Lung microvascular endothelial cell (primary cell): ENCODE results near the gene ABAT. TPM values are rescaled to one million over a fixed set of nuclear protein-coding genes. Genes with fewer than 3 reads are reported as not detected.

Source experiments
- DNase-seq, 2 donors: peaks; one replicate each; pipeline versions ENCODE4 v3.0.0 to v3.0.0-alpha.2; 2010; ENCODE audit warnings: low read depth in 2 of 2
- total RNA-seq: library from RNA; depleted of rRNA; stranded (reverse); fragments of >200 nt; gene quantifications from 2 replicates; pipeline ENCODE4 v1.2.1, GENCODE V29; 2014

ABAT gene
- total RNA-seq, 1 donor from 2014 or later: 1.6 TPM

- DNase-seq: no peak
Observed at GRCh38 chr16:8649829-8650554, 24.4 kb upstream of the ABAT start.

GRCh38 chr16:8651958-8652357 lies 22.5 kb upstream of the ABAT start:
- DNase-seq: peak; percentile 22 to 49

GRCh38 chr16:8655184-8655717 lies 19.2 kb upstream of the ABAT start:
- DNase-seq: peak; percentile 53 to 56

- DNase-seq: no peak
Observed at GRCh38 chr16:8656376-8656775, 18.0 kb upstream of the ABAT start.

- DNase-seq: peak; percentile 69 to 79
Observed at GRCh38 chr16:8660841-8661301, 13.5 kb upstream of the ABAT start.

- DNase-seq: no peak
Observed at GRCh38 chr16:8661703-8662102, 12.7 kb upstream of the ABAT start.

GRCh38 chr16:8663192-8664089 lies 11.0 kb upstream of the ABAT start:
- DNase-seq: no peak

- DNase-seq: no peak
Observed at GRCh38 chr16:8665529-8665928, 8.9 kb upstream of the ABAT start.

- DNase-seq: no peak
Observed at GRCh38 chr16:8667492-8667891, 6.9 kb upstream of the ABAT start.

- no peak for DNase-seq
Observed at GRCh38 chr16:8668113-8668512, 6.3 kb upstream of the ABAT start.

GRCh38 chr16:8669481-8669880 lies 4.9 kb upstream of the ABAT start:
- no peak for DNase-seq

- no peak for DNase-seq
Observed at GRCh38 chr16:8670014-8670560, 4.3 kb upstream of the ABAT start.

- DNase-seq: no peak
Observed at GRCh38 chr16:8673611-8674412, 605 bp upstream of the ABAT start.

- DNase-seq: no peak
Observed at GRCh38 chr16:8675183-8676159, 1.1 kb downstream of the ABAT start.

- DNase-seq: no peak
Observed at GRCh38 chr16:8676160-8676547, 1.7 kb downstream of the ABAT start.

- DNase-seq: no peak
Observed at GRCh38 chr16:8676737-8677375, 2.4 kb downstream of the ABAT start.

GRCh38 chr16:8677481-8677880 lies 3.1 kb downstream of the ABAT start:
- DNase-seq: no peak

GRCh38 chr16:8678068-8678927 lies 3.9 kb downstream of the ABAT start:
- no peak for DNase-seq

- DNase-seq: no peak
Observed at GRCh38 chr16:8679151-8679550, 4.7 kb downstream of the ABAT start.
